Activated CD8-positive, alpha-beta T cell treated with anti-CD3 and anti-CD28 coated beads, Interleukin-2, amount 10 ng/mL, durations not matched to agents 7 days and 5 days (primary cell): ENCODE results near the gene AFF4. TPM values are rescaled to one million over a fixed set of nuclear protein-coding genes. Genes with fewer than 3 reads are reported as not detected.
A peak's percentile ranks its signal among the peaks of the same experiment; 100 is the strongest.
"Not testable (repeated sequence)": the region's sequence is repeated elsewhere in the genome, so short reads cannot be mapped to it uniquely, and the experiment has no call there.

Experiments used
- ATAC-seq: fragments of 150-1000 bp; cut with Tn5 transposase; one replicate; pipeline ENCODE4 v1.10.0; 2021; ENCODE audit warnings: moderate library complexity
- CTCF ChIA-PET: fragments of 350-600 bp; sonication (Branson Sonifier 250); formaldehyde crosslinking; loops from one replicate; lab custom pipeline; 2021; ENCODE audit warnings: antibody characterized with exemption; lab: Charles Lee
- POLR2A ChIA-PET: fragments of 350-600 bp; sonication (Branson Sonifier 250); formaldehyde crosslinking; loops from one replicate; lab custom pipeline; 2021; ENCODE audit warnings: antibody characterized with exemption; lab: Charles Lee
- DNase-seq: peaks from one replicate; pipeline ENCODE4 v3.0.0-alpha.2; 2020
- H3K27ac Mint-ChIP-seq: one replicate; pipeline ENCODE4 v1.8.0; 2021; ENCODE audit warnings: mild to moderate bottlenecking, mixed read lengths
- H3K27me3 Mint-ChIP-seq: one replicate; pipeline ENCODE4 v1.8.0; 2021; ENCODE audit warnings: low read depth, mixed read lengths
- H3K36me3 Mint-ChIP-seq: one replicate; pipeline ENCODE4 v1.8.0; 2021; ENCODE audit warnings: low read depth, mixed read lengths
- H3K4me1 Mint-ChIP-seq: one replicate; pipeline ENCODE4 v1.8.0; 2021; ENCODE audit warnings: low read depth, mixed read lengths
- H3K4me3 Mint-ChIP-seq: one replicate; pipeline ENCODE4 v1.8.0; 2021; ENCODE audit warnings: mild to moderate bottlenecking, mixed read lengths
- H3K9me3 Mint-ChIP-seq: one replicate; pipeline ENCODE4 v1.8.0; 2022; ENCODE audit warnings: mixed read lengths; ENCODE audit not compliant: insufficient read depth
- total RNA-seq, 2 experiments: library from RNA; stranded (reverse); gene quantifications; one replicate each; pipeline ENCODE4 v1.2.3, GENCODE V29; 2021

The AFF4 gene
- total RNA-seq, 2 experiments from 2014 or later: 27.2 to 30.3 TPM

- DNase-seq (no peak), ATAC-seq (no peak)
- no peaks in the 10 kb centered on the region for H3K36me3 Mint-ChIP-seq
- CTCF ChIA-PET: no interaction called here
- no peak overlapping the region for H3K27ac Mint-ChIP-seq
- POLR2A ChIA-PET: no interaction called here
- no peaks in the 10 kb centered on the region for H3K9me3 Mint-ChIP-seq
- no peak overlapping the region for H3K4me3 Mint-ChIP-seq
- no peaks in the 10 kb centered on the region for H3K27me3 Mint-ChIP-seq
- no peaks in the 10 kb centered on the region for H3K4me1 Mint-ChIP-seq
These were observed 16.0 kb upstream of the AFF4 start for GRCh38 chr5:132979367-132979940.

- no peaks in the 10 kb centered on the region for H3K36me3 Mint-ChIP-seq
- CTCF ChIA-PET: no interaction called here
These were observed 13.4 kb upstream of the AFF4 start for GRCh38 chr5:132976852-132977251.

GRCh38 chr5:132972436-132972828 lies 9.0 kb upstream of the AFF4 start:
- not testable (repeated sequence) for H3K36me3 Mint-ChIP-seq, H3K4me3 Mint-ChIP-seq, ATAC-seq

More at GRCh38 chr5:132976852-132977251, 13.4 kb upstream of the AFF4 start:
- H3K27ac Mint-ChIP-seq: no peak overlapping the region
- DNase-seq (no peak), ATAC-seq (no peak)
- H3K27me3 Mint-ChIP-seq: no peaks in the 10 kb centered on the region
- no peaks in the 10 kb centered on the region for H3K4me1 Mint-ChIP-seq
- no peaks in the 10 kb centered on the region for H3K9me3 Mint-ChIP-seq
- POLR2A ChIA-PET: no interaction called here
- no peak overlapping the region for H3K4me3 Mint-ChIP-seq

GRCh38 chr5:132971483-132972435 lies 8.3 kb upstream of the AFF4 start:
- ChIA-PET CTCF (no interaction called here), POLR2A (no interaction called here)
- Mint-ChIP-seq H3K4me3 (no peak overlapping the region), H3K9me3 (no peaks in the 10 kb centered on the region), H3K27ac (no peak overlapping the region), H3K36me3 (no peaks in the 10 kb centered on the region), H3K4me1 (no peaks in the 10 kb centered on the region), H3K27me3 (no peaks in the 10 kb centered on the region)
- DNase-seq (no peak), ATAC-seq (no peak)

More at GRCh38 chr5:132972436-132972828, 9.0 kb upstream of the AFF4 start:
- H3K27ac Mint-ChIP-seq, H3K9me3 Mint-ChIP-seq, DNase-seq, CTCF ChIA-PET, POLR2A ChIA-PET, H3K27me3 Mint-ChIP-seq, H3K4me1 Mint-ChIP-seq: not testable (repeated sequence)

GRCh38 chr5:132965120-132965519 lies 1.7 kb upstream of the AFF4 start:
- ATAC-seq: no peak
- Mint-ChIP-seq H3K36me3 (peaks cover 8% of the 10 kb centered on the region), H3K4me1 (peaks cover 16% of the 10 kb centered on the region), H3K27ac (no peak overlapping the region), H3K9me3 (no peaks in the 10 kb centered on the region), H3K27me3 (no peaks in the 10 kb centered on the region), H3K4me3 (no peak overlapping the region)
- ChIA-PET CTCF (no interaction called here), POLR2A (no interaction called here)
- no peak for DNase-seq

- Mint-ChIP-seq H3K4me1 (peaks cover 21% of the 10 kb centered on the region), H3K36me3 (peaks cover 15% of the 10 kb centered on the region), H3K4me3 (peak overlapping the region; percentile 96), H3K27ac (peak overlapping the region; percentile 97), H3K27me3 (no peaks in the 10 kb centered on the region), H3K9me3 (no peaks in the 10 kb centered on the region)
- no peak for ATAC-seq
- CTCF ChIA-PET: interaction anchor here (0.6 to 0.9 kb wide), 4 partner anchors 43 to 135 kb away, joined by 3 to 4 read pairs (median 3); no protein-coding TSS in a partner anchor
- peak; percentile 36 for DNase-seq
- POLR2A ChIA-PET: interaction anchor here (0.6 to 2.8 kb wide), 6 partner anchors 8 to 95 kb away, joined by 3 to 36 read pairs (median 4); partner anchors contain the start of gene HSPA4
These were observed 909 bp downstream of the AFF4 start for GRCh38 chr5:132962429-132963021.

- Mint-ChIP-seq H3K9me3 (no peaks in the 10 kb centered on the region), H3K27me3 (no peaks in the 10 kb centered on the region), H3K27ac (peak overlapping the region; percentile 97), H3K4me1 (peaks cover 21% of the 10 kb centered on the region), H3K4me3 (peak overlapping the region; percentile 96), H3K36me3 (peaks cover 15% of the 10 kb centered on the region)
- POLR2A ChIA-PET: interaction anchor here (1.5 to 2.8 kb wide), 3 partner anchors 8 to 94 kb away, joined by 4 to 36 read pairs (median 4); partner anchors contain the start of gene HSPA4
- no peak for ATAC-seq
- DNase-seq: no peak
- CTCF ChIA-PET: interaction anchor here (0.8 to 0.9 kb wide), 3 partner anchors 42 to 134 kb away, joined by 3 to 4 read pairs (median 3); no protein-coding TSS in a partner anchor
These were observed 1.5 kb downstream of the AFF4 start for GRCh38 chr5:132961887-132962286.

- ChIA-PET POLR2A (interaction anchor here (2.8 kb wide), 1 partner anchor 91 kb away, joined by 36 read pairs; the partner anchor contains the start of gene HSPA4), CTCF (interaction anchor here (0.7 to 0.8 kb wide), 2 partner anchors 69 to 132 kb away, joined by 3 to 4 read pairs; no protein-coding TSS in a partner anchor)
- H3K27me3 Mint-ChIP-seq, ATAC-seq, H3K9me3 Mint-ChIP-seq, DNase-seq, H3K27ac Mint-ChIP-seq: not testable (repeated sequence)
- peaks cover 22% of the 10 kb centered on the region for H3K4me1 Mint-ChIP-seq
- H3K4me3 Mint-ChIP-seq: peak overlapping the region; percentile 96
- H3K36me3 Mint-ChIP-seq: peaks cover 15% of the 10 kb centered on the region
These were observed 2.2 kb downstream of the AFF4 start for GRCh38 chr5:132961123-132961815.

GRCh38 chr5:132956166-132956799 lies 7.2 kb downstream of the AFF4 start:
- ATAC-seq, POLR2A ChIA-PET, H3K9me3 Mint-ChIP-seq, H3K4me3 Mint-ChIP-seq, H3K27ac Mint-ChIP-seq, H3K27me3 Mint-ChIP-seq, CTCF ChIA-PET, DNase-seq: not testable (repeated sequence)
- Mint-ChIP-seq H3K4me1 (peaks cover 25% of the 10 kb centered on the region), H3K36me3 (peaks cover 33% of the 10 kb centered on the region)

- no peak overlapping the region for H3K4me3 Mint-ChIP-seq
These were observed 9.7 kb downstream of the AFF4 start for GRCh38 chr5:132953710-132954109.

More at GRCh38 chr5:132953710-132954109, 9.7 kb downstream of the AFF4 start:
- H3K27ac Mint-ChIP-seq: no peak overlapping the region
- peaks cover 21% of the 10 kb centered on the region for H3K4me1 Mint-ChIP-seq
- no peaks in the 10 kb centered on the region for H3K27me3 Mint-ChIP-seq
- peaks cover 37% of the 10 kb centered on the region for H3K36me3 Mint-ChIP-seq
- ATAC-seq (no peak), DNase-seq (no peak)
- H3K9me3 Mint-ChIP-seq: no peaks in the 10 kb centered on the region
- ChIA-PET CTCF (interaction anchor here (1.4 kb wide), 1 partner anchor 70 kb away, joined by 3 read pairs; no protein-coding TSS in a partner anchor), POLR2A (interaction anchor here (1.2 kb wide), 1 partner anchor 9 kb away, joined by 4 read pairs; the partner anchor contains the start of gene AFF4)
